Neural crest cell (in vitro differentiated cells): ENCODE data around the gene HHLA2. TPM values are rescaled to one million over a fixed set of nuclear protein-coding genes. Genes with fewer than 3 reads are reported as not detected.

Source experiments
- DNase-seq: peaks from one replicate; pipeline ENCODE4 v3.0.0; 2021; ENCODE audit warnings: low read depth, mixed read lengths, low spot score
- H3K27ac Mint-ChIP-seq: one replicate; pipeline ENCODE4 v1.8.0; 2021; ENCODE audit warnings: mild to moderate bottlenecking, mixed read lengths; ENCODE audit not compliant: unreplicated experiment
- H3K27me3 Mint-ChIP-seq: 2 replicates; pipeline ENCODE4 v1.8.0; 2021; ENCODE audit warnings: low read depth, mild to moderate bottlenecking, mixed read lengths
- H3K36me3 Mint-ChIP-seq: 2 replicates; pipeline ENCODE4 v1.8.0; 2021; ENCODE audit warnings: low read depth, mild to moderate bottlenecking, mixed read lengths
- H3K4me1 Mint-ChIP-seq: 2 replicates; pipeline ENCODE4 v1.8.0; 2021; ENCODE audit warnings: mixed read lengths
- H3K4me3 Mint-ChIP-seq: one replicate; pipeline ENCODE4 v1.8.0; 2021; ENCODE audit warnings: mild to moderate bottlenecking, mixed read lengths
- H3K9me3 Mint-ChIP-seq: 2 replicates; pipeline ENCODE4 v1.8.0; 2021; ENCODE audit warnings: mixed read lengths
- CTCF ChIP-seq: fragments of 200-600 bp; sonication (generic); conservative IDR thresholded peaks from 2 replicates; pipeline ENCODE4 v1.5.0; 2021; ENCODE audit warnings: antibody characterized with exemption, mild to moderate bottlenecking
- total RNA-seq: library from RNA; stranded (reverse); gene quantifications from 2 replicates; pipeline ENCODE4 v1.2.1, GENCODE V29; 2021

Gene HHLA2
- total RNA-seq, 1 donor from 2014 or later: not detected

DNA sequence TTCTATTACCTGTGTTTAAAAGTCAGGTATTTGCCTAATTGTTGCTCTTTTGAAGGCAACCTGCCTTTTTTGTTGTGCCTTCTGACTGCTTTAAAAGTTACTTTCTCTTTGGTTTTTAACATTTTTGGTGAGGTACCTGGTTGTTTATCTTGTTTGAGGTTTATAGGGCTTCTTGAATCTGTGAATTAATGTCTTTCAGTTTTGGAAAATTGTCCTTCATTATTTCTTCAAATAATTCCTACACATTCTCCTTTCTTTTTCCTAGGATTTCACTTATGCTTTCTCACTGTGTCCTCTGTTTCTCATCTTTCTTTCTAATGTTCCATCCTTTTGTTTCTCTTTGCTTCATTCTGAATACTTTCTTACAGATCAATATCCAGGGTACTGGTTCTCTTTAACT, 30.8 kb downstream of the HHLA2 start:
- TF ChIP-seq CTCF: no peak
- DNase-seq: no peak
- no peaks in the 10 kb centered on the region for H3K4me1 Mint-ChIP-seq
- peak overlapping the region; percentile 14 for H3K27ac Mint-ChIP-seq
- H3K4me3 Mint-ChIP-seq: no peak overlapping the region
- peaks cover 6% of the 10 kb centered on the region for H3K9me3 Mint-ChIP-seq
- H3K27me3 Mint-ChIP-seq: no peaks in the 10 kb centered on the region
- no peaks in the 10 kb centered on the region for H3K36me3 Mint-ChIP-seq

- Mint-ChIP-seq H3K4me3 (no peak overlapping the region), H3K27me3 (no peaks in the 10 kb centered on the region), H3K4me1 (no peaks in the 10 kb centered on the region), H3K9me3 (peaks cover 6% of the 10 kb centered on the region), H3K27ac (no peak overlapping the region), H3K36me3 (no peaks in the 10 kb centered on the region)
- no peak for DNase-seq
- TF ChIP-seq CTCF: no peak
Measured at GRCh38 chr3:108328821-108329486, 32.6 kb downstream of the HHLA2 start.

DNA sequence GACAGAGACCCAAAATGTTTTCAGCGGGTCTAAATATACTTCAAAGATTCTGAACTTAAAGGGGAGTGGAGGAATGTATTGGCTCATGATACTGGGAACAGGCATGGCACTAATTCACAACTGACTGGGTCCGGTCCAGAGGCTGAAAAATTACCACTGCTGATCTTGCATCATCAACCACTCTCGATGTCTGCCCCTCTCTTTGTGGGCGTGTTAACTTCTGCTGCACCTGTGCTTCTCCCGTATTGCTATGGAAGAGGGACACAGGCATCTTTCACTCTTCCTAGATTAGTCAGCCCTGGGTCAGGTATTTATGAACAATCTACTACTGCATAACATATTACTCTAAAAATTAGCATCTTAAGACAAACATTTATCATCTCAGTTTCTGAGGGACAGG, 33.2 kb downstream of the HHLA2 start:
- Mint-ChIP-seq H3K9me3 (peaks cover 6% of the 10 kb centered on the region), H3K27me3 (no peaks in the 10 kb centered on the region), H3K27ac (no peak overlapping the region), H3K4me3 (no peak overlapping the region), H3K36me3 (no peaks in the 10 kb centered on the region), H3K4me1 (no peaks in the 10 kb centered on the region)
- no peak for TF ChIP-seq CTCF
- DNase-seq: no peak

- Mint-ChIP-seq H3K36me3 (no peaks in the 10 kb centered on the region), H3K27ac (no peak overlapping the region), H3K4me3 (no peak overlapping the region), H3K27me3 (no peaks in the 10 kb centered on the region), H3K9me3 (peaks cover 6% of the 10 kb centered on the region), H3K4me1 (no peaks in the 10 kb centered on the region)
- no peak for TF ChIP-seq CTCF
- DNase-seq: no peak
Measured at GRCh38 chr3:108329947-108330346, 33.6 kb downstream of the HHLA2 start.

DNA sequence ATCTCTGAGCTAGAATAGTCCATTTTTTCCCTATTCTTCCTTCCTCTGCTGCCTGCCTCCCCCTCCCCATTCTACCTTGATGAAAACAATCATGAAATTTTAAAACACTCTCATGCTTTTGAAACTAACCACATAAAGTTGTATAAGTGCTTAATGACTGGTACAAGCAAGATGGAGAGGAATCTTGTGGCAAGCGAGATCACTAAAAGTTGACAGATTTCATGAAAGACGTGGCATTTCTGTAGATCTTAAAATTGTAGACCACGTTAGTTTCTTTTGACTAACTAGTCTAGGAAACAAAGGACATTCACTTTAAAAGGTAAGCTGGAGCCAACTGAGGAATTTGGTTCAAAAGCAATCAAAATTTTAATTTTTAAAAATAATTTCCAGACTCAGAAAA, 35.4 kb downstream of the HHLA2 start:
- Mint-ChIP-seq H3K4me3 (no peak overlapping the region), H3K27ac (no peak overlapping the region), H3K9me3 (peaks cover 4% of the 10 kb centered on the region), H3K27me3 (no peaks in the 10 kb centered on the region), H3K36me3 (no peaks in the 10 kb centered on the region), H3K4me1 (no peaks in the 10 kb centered on the region)
- DNase-seq: no peak
- no peak for TF ChIP-seq CTCF
